ENCODE data around the gene TFAP2D. TPM values are rescaled to one million over a fixed set of nuclear protein-coding genes. Genes with fewer than 3 reads are reported as not detected.

The TFAP2D gene
- total RNA-seq, 1 donor, result not detected

DNA sequence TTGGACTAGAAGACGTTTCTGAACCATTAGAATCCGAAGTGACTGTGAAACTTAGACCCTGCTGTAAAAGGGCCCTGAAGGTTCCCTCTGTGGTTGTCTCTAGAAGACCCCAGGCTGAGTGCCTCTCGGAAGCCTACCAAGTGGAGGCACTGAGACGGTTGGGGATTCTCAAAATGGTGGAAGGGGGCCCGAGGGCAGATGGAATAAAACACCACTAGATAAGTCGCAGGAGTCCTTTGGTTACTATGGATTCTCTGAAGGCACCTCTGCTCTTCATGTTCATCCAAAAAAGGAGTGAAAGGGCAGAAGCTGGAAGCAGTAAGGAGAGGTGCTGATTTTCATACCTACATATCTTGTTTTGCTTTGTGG lies 4.0 kb upstream of the TFAP2D start:
- no peak for DNase-seq (ENCODE audit: insufficient read length, low spot score, missing footprints)
- Histone ChIP-seq H4K20me1 (ENCODE audit: insufficient read depth, low read length) (no peaks in the 10 kb centered on the region), H3K4me2 (ENCODE audit: insufficient read depth, low read length) (no peak overlapping the region), H3K4me1 (ENCODE audit: insufficient read depth, low read length) (no peaks in the 10 kb centered on the region), H2AFZ (ENCODE audit: low read length) (no peak overlapping the region), H3K9me3 (ENCODE audit: low read depth, low read length) (no peaks in the 10 kb centered on the region), H3K27ac (ENCODE audit: low read depth, low read length) (no peak overlapping the region), H3K27me3 (ENCODE audit: insufficient read depth, low read length) (no peaks in the 10 kb centered on the region), H3K79me2 (ENCODE audit: insufficient read depth, low read length) (no peaks in the 10 kb centered on the region), H3K4me3 (ENCODE audit: insufficient read depth, low read length) (no peak overlapping the region), H3K36me3 (ENCODE audit: insufficient read depth, low read length) (no peaks in the 10 kb centered on the region)
- TF ChIP-seq, protein P1, sequence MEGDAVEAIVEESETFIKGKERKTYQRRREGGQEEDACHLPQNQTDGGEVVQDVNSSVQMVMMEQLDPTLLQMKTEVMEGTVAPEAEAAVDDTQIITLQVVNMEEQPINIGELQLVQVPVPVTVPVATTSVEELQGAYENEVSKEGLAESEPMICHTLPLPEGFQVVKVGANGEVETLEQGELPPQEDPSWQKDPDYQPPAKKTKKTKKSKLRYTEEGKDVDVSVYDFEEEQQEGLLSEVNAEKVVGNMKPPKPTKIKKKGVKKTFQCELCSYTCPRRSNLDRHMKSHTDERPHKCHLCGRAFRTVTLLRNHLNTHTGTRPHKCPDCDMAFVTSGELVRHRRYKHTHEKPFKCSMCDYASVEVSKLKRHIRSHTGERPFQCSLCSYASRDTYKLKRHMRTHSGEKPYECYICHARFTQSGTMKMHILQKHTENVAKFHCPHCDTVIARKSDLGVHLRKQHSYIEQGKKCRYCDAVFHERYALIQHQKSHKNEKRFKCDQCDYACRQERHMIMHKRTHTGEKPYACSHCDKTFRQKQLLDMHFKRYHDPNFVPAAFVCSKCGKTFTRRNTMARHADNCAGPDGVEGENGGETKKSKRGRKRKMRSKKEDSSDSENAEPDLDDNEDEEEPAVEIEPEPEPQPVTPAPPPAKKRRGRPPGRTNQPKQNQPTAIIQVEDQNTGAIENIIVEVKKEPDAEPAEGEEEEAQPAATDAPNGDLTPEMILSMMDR (IDR thresholded peaks at IDR 0.05; ENCODE audit: extremely low read depth, low read depth, low read length), result no peak

DNA sequence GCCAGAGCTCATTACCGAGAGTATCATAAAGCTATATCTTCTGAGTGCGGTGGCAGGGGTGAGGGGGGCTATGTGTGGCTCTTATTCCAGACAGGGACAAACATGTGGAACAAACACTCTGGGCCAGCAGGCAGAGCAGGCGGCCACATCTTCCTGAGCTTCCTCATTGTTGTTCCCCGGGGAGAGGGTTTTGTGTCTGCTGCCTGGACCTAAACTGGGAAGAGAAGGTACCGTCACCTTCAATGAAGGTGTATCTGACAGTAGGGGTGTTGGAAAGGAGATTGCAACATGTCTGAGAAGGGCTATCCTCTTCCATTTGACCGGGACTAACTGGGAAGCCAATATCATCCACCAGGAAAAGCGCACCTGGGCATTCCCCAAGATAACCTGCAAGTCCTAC lies 1.6 kb upstream of the TFAP2D start:
- H3K27me3 ChIP-seq (ENCODE audit: insufficient read depth, low read length), result peaks cover 4% of the 10 kb centered on the region
- no peak overlapping the region for H3K27ac ChIP-seq (ENCODE audit: low read depth, low read length)
- no peaks in the 10 kb centered on the region for H3K9me3 ChIP-seq (ENCODE audit: low read depth, low read length)
- H3K4me1 ChIP-seq (ENCODE audit: insufficient read depth, low read length), result no peaks in the 10 kb centered on the region
- H3K36me3 ChIP-seq (ENCODE audit: insufficient read depth, low read length), result no peaks in the 10 kb centered on the region
- no peak overlapping the region for H3K4me2 ChIP-seq (ENCODE audit: insufficient read depth, low read length)
- no peaks in the 10 kb centered on the region for H4K20me1 ChIP-seq (ENCODE audit: insufficient read depth, low read length)
- no peak overlapping the region for H3K4me3 ChIP-seq (ENCODE audit: insufficient read depth, low read length)
- TF ChIP-seq, protein P1 (IDR thresholded peaks at IDR 0.05; ENCODE audit: extremely low read depth, low read depth, low read length), result no peak
- H2AFZ ChIP-seq (ENCODE audit: low read length), result no peak overlapping the region
- no peaks in the 10 kb centered on the region for H3K79me2 ChIP-seq (ENCODE audit: insufficient read depth, low read length)
- peak; percentile 30 for DNase-seq (ENCODE audit: insufficient read length, low spot score, missing footprints)

DNA sequence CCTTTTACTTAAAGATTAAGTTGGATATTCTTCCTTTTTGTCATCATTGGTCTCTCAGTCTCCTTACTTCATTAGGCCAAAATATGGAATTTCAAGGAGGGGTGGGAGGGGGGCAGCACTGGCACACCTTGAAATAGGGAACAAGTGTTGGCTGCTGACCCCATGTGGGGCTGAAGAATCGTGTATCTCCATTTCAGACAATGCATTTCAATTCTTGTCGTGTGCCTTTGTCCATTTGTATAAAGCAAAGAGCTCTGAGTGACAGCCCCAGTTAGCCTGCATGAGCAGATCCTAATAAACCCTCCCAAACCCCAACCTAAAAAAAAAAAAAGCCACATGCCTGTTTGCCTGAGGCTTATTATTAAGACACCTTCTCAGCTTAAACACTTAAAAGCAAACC lies 1.0 kb upstream of the TFAP2D start:
- peaks cover 4% of the 10 kb centered on the region for H3K27me3 ChIP-seq (ENCODE audit: insufficient read depth, low read length)

GRCh38 chr6:50713977-50714486 lies 706 bp downstream of the TFAP2D start:
- peak; percentile 66 for DNase-seq (ENCODE audit: insufficient read length, low spot score, missing footprints)
- TF ChIP-seq, protein P1 (IDR thresholded peaks at IDR 0.05; ENCODE audit: extremely low read depth, low read depth, low read length), result no peak
- no peaks in the 10 kb centered on the region for H3K79me2 ChIP-seq (ENCODE audit: insufficient read depth, low read length)
- no peak overlapping the region for H2AFZ ChIP-seq (ENCODE audit: low read length)
- no peaks in the 10 kb centered on the region for H4K20me1 ChIP-seq (ENCODE audit: insufficient read depth, low read length)
- H3K4me1 ChIP-seq (ENCODE audit: insufficient read depth, low read length), result no peaks in the 10 kb centered on the region
- H3K9me3 ChIP-seq (ENCODE audit: low read depth, low read length), result no peaks in the 10 kb centered on the region
- no peaks in the 10 kb centered on the region for H3K36me3 ChIP-seq (ENCODE audit: insufficient read depth, low read length)
- H3K4me3 ChIP-seq (ENCODE audit: insufficient read depth, low read length), result no peak overlapping the region
- H3K27me3 ChIP-seq (ENCODE audit: insufficient read depth, low read length), result peaks cover 4% of the 10 kb centered on the region
- no peak overlapping the region for H3K27ac ChIP-seq (ENCODE audit: low read depth, low read length)
- no peak overlapping the region for H3K4me2 ChIP-seq (ENCODE audit: insufficient read depth, low read length)

More for the DNA sequence above, 1.0 kb upstream of the TFAP2D start:
- Histone ChIP-seq H3K36me3 (ENCODE audit: insufficient read depth, low read length) (no peaks in the 10 kb centered on the region), H4K20me1 (ENCODE audit: insufficient read depth, low read length) (no peaks in the 10 kb centered on the region), H3K27ac (ENCODE audit: low read depth, low read length) (no peak overlapping the region), H3K4me1 (ENCODE audit: insufficient read depth, low read length) (no peaks in the 10 kb centered on the region), H3K79me2 (ENCODE audit: insufficient read depth, low read length) (no peaks in the 10 kb centered on the region), H3K4me3 (ENCODE audit: insufficient read depth, low read length) (no peak overlapping the region), H3K4me2 (ENCODE audit: insufficient read depth, low read length) (no peak overlapping the region), H3K9me3 (ENCODE audit: low read depth, low read length) (no peaks in the 10 kb centered on the region), H2AFZ (ENCODE audit: low read length) (no peak overlapping the region)
- DNase-seq (ENCODE audit: insufficient read length, low spot score, missing footprints), result peak; percentile 59
- TF ChIP-seq, protein P1 (IDR thresholded peaks at IDR 0.05; ENCODE audit: extremely low read depth, low read depth, low read length), result no peak
